Measurements from ENCODE around the gene RHOH.
A peak's percentile ranks its signal among the peaks of the same experiment; 100 is the strongest.

Gene RHOH

DNA sequence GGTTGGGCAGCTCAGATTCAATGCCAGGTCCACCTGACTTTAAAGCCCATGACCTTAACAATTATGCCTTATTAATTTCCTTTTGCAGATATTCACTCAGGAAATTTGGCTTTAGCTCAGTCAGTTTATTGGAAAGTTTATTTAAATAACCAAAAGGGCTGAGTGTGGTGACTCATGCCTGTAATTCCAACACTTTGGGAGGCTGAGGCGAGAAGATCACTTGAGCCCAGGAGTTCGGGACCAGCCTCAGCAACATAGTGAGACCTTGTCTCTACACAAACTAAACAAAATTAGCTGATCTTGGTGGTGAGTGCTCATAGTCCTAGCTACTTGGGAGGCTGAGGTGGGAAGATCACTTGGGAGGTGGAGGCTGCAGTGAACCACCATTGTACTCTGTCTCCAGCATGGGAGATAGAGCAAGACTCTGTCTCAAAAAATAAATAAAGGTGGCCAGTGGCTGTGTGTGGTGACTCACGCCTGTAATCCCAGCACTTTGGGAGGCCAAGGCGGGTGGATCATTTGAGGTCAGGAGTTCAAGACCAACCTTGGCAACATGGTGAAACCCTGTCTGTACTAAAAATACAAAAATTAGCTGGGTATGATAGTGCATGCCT lies 43.3 kb downstream of the RHOH start:
- no peak for DNase-seq

DNA sequence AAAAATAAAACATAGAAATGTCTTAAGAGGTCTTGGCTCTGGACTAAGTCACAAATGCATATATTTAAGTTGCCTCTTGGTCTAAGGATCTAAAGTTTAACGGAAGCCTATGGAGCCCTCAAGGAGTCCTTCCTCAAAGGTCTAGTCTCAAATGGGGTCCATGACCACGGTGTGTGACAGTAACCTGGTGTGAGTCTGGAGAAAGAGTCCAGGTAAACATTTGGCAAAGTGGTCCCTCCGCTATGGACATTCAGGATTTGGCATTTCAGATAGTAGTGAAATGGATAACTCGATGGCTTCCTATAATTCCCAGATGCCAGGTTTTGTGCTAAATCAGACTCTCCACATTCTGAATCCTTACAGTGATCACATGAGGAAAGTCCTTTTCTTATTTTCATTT lies 44.2 kb downstream of the RHOH start:
- no peak for DNase-seq

- no peak for DNase-seq
Observed at GRCh38 chr4:40241941-40242340, 45.1 kb downstream of the RHOH start.

DNA sequence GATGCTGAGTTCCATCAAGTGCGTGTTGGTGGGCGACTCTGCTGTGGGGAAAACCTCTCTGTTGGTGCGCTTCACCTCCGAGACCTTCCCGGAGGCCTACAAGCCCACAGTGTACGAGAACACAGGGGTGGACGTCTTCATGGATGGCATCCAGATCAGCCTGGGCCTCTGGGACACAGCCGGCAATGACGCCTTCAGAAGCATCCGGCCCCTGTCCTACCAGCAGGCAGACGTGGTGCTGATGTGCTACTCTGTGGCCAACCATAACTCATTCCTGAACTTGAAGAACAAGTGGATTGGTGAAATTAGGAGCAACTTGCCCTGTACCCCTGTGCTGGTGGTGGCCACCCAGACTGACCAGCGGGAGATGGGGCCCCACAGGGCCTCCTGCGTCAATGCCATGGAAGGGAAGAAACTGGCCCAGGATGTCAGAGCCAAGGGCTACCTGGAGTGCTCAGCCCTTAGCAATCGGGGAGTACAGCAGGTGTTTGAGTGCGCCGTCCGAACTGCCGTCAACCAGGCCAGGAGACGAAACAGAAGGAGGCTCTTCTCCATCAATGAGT lies 46.6 kb downstream of the RHOH start:
- DNase-seq = no peak

DNA sequence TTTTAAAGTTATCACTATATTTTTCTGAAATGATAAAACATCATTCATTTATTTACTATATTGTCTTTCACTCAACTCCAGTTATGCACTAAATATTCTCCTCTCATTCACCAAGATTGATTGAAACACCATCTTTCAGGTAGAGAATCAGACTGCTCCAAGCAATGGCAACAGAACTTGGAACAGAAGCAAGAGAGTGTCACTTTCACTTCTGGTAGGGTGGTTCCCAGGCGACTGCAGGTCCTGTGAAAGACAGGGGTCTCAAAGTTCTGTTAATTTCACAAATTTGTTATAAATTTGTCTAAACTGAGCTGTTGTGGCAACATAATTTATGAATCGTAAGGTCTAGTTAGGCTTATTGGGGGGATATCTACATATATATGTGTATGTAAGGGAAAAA lies 47.8 kb downstream of the RHOH start:
- no peak for DNase-seq

DNA sequence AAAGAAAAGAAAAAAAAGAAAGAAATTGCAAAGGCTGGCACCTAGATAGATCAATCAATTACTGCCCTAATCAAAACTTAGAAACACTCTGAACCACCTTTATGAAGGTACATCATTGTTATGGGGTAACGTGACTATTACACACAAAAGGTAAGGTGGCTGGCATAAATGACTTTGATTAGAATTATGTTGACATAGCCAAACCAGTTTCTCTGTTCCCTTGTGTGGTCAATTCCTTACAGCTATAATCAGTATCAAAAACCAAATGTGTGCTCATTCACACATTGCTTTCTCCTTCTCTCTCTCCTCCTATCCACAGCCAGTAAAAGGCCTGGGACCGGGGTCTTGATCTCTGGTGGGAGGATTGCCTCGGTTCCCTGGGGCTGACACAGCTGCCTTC lies 48.7 kb downstream of the RHOH start:
- DNase-seq = no peak

DNA sequence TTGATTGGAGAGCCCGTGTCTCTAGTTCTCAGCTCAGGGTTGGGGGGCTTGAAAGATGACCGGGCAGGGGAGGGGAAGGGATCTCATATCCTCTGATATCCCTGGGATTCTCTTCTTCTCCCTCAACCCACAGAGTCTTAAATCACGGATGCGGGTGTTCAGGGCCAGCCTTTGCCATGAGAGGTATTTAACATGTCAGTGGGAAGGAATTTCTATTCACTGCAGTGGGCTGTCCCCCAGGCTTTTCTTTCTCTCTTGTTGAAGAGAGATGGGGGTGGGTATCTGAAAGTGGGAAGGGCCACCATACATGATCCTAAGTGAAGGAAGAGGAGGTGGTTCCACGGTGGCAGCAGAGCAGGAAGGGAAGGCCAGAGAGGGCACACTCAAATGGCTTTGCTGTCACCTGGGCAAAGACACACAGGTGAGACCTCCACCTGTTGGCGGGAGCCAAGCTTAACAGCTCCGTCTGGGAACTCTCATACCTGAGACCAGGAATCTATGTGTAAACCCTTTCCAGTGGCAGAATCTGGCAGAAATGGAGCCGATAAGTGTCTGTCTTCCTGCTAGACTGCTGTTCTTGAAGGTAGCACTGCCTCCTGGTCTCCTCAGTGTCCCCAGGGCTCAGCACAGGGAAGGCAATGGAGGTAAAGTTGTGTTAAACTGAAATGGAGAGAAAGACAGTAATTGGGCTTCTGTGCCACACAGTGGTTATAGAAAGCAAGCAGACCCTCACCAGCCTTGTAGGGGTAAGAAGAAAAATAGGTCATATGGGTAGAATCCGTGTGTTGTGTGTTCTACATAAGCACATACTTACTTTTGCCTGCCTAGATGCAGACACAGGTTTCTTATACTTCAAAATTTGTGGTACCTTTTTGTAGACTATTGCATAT lies 49.4 kb downstream of the RHOH start:
- DNase-seq = no peak

GRCh38 chr4:40246938-40247337 lies 50.1 kb downstream of the RHOH start:
- DNase-seq = no peak

DNA sequence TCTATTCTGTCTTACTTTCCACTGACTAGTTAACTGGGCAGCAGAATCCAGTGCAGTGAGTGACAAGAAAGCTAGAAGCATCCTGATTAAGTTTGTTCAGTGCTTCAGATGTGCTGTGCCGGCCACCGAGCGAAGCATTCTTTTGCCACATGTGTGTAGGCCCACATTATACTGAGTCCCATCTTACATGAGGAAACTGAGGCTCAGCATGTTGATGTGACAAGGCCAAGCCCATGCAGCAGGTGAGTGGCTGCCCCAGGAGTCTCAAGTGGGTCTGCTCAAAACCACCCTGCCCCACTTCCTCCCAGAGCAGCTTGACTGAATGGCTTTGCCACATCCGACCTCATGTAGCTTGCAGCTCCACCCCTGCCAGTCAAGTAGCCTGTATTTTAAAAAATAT lies 50.5 kb downstream of the RHOH start:
- DNase-seq = no peak

DNA sequence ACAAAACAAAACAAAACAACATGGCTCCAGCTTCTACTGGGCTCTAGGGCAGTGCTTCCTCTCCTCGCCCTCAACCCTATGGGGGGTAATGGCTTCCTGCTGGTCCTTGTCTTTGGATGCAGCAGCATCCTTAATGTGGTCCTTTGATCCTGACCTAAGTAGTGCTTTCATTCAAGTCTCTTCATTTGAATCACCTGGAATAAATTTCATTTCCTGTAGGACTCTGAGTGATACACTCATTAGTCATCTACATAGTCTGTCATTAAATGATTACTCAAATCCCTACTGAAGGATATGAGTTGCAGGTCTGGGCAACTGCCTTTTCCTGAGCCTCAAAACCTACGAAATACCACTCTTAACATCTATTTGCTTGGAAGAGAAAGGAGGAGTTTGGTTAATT lies 54.5 kb downstream of the RHOH start:
- peak; percentile 14 for DNase-seq

- DNase-seq = no peak
Observed at GRCh38 chr4:40253906-40254305, 57.1 kb downstream of the RHOH start.

GRCh38 chr4:40254608-40255392 lies 58.0 kb downstream of the RHOH start:
- peak; percentile 67 for DNase-seq

DNA sequence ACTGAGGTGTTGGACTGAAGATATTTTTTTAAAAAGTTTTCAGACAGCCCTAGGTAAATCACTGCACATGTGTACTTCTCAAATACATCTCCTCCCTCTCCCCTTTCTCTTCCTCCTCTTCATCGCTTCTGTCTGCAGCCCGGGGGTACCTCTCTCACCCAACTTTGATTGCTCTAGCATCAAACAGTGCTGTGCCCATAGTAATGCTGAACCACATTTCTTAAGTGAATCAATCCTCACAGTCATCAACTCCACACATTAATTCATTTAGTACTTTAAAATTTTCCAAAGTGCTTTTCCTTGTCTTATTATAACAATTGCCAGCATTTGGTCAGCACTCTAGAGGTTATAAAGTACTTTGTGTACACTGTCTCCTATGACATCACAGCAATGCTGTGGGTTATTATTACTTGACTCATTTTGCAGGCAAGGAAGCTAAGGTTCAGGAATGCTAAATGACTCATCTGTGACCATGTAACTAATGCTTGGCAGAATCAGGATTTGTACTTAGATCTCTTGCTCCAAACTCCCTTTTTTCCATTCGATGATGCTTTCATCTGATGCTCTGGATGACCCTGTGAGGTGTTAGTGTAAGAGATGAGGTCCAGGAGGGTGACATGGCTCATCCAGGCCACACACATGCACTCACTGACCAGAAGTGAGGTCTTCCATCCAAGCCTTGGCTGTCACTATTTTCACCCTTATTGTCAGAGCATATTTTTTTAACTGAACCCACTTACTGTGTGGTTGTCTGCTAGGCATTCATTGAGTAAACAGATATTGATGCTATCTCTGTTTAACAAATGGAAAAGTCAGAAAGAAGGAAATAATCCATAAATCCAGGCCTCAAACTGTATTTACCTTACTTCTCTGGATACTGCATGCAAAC lies 58.8 kb downstream of the RHOH start:
- DNase-seq = peak; percentile 43

GRCh38 chr4:40256329-40256728 lies 59.5 kb downstream of the RHOH start:
- peak; percentile 29 for DNase-seq

GRCh38 chr4:40256817-40257216 lies 60.0 kb downstream of the RHOH start:
- DNase-seq = no peak

GRCh38 chr4:40258627-40259026 lies 61.8 kb downstream of the RHOH start:
- no peak for DNase-seq

DNA sequence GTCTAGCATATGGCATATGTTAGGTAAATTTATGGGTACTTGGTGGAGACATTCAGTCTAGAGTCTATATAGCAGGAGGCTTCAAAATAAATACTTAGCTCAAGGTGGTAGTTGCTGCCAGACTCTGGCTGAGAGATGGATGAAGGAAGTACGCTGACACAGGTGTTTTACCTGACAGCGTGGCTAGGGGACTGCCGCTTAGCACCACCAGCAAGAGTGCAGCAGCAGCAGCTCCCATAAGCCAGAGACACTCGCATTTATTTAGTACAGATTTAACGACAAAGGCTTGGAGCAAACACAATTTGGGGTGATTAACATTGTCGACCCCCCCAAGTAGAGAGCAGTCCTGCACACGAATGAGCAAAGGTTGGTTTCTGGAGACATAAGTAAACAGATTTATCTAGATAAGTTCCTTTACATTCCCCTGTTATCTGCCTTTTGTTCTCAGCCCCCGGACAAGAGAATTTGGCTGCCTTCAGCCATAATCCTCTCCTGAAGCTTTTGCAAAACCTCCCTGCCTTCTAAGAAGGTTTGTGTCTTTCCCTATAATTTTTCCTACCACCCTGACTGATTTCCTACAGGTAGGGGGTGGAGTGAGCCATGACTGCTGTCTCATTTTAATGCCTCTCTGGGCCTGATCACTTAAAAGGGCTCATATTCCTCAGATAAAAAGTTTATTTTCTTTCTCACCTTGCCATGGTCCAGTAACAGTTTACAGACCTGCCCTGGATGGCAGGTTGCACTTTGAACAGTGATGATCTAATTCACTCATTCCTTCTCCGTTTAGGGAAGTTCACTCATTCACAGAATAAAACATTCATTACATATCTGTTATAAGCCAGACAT lies 64.6 kb downstream of the RHOH start:
- DNase-seq = peak; percentile 9

GRCh38 chr4:40262077-40262528 lies 65.3 kb downstream of the RHOH start:
- no peak for DNase-seq

DNA sequence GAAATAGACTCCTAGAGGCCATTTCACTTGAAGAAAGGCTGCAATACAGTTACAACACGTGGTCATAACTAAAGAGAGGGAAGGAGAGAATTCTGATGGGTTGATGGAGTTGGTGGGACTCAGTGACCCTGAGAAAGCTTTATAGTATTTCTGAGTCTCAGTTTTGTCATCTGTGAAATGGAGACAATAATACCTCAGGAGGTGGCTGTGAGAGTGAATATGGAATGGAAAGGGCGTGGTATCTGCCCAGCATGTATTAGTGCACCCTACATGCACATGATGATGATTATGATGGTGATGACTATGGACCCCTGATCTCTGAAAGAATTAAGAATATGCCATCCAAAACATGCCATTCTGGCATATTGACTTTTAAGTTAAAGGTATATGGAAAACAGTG lies 66.0 kb downstream of the RHOH start:
- no peak for DNase-seq

GRCh38 chr4:40264497-40264896 lies 67.7 kb downstream of the RHOH start:
- no peak for DNase-seq

All from NCI-H69 (cell line).